Endothelial cell of umbilical vein (primary cell): ENCODE measurements around the gene PPP3CA. TPM values are rescaled to one million over a fixed set of nuclear protein-coding genes. Genes with fewer than 3 reads are reported as not detected.

ENCODE experiments used
- BruUV-seq: library from RNA; stranded (reverse); fragments of 400-500 nt; replicated peaks from 2 replicates; lab custom pipeline; 2021; lab: Mats Ljungman, UMichigan
- CTCF ChIA-PET: fragments of 300-600, 350-600 bp; sonication (Branson Sonifier 250); formaldehyde crosslinking; loops from one replicate; lab custom pipeline; 2021; ENCODE audit warnings: antibody characterized with exemption, inconsistent platforms; lab: Charles Lee
- POLR2A ChIA-PET: fragments of 300-600, 350-600 bp; sonication (Branson Sonifier 250); formaldehyde crosslinking; loops from one replicate; lab custom pipeline; 2021; ENCODE audit warnings: antibody characterized with exemption, inconsistent platforms; lab: Charles Lee
- DNase-seq: peaks from one replicate; pipeline ENCODE4 v3.0.0-alpha.2; 2011; ENCODE audit warnings: low read depth, low spot score
- FAIRE-seq: peaks from 2 replicates; lab custom pipeline; 2011; peaks lifted over from hg19 to GRCh38; lab: Jason Lieb, UNC
- H2AFZ ChIP-seq: 2 replicates; pipeline ENCODE4 v1.6.0; 2012; ENCODE audit warnings: low read depth, low read length, control low read depth, inconsistent platforms
- H3K27ac ChIP-seq: 2 replicates; pipeline ENCODE4 v1.5.1; 2011; ENCODE audit warnings: low read depth, mild to moderate bottlenecking, control low read depth, low read length, moderate library complexity; ENCODE audit not compliant: insufficient read depth
- H3K27me3 ChIP-seq, 2 experiments: 2 replicates each; pipeline versions ENCODE4 v1.6.0 to v1.6.1; 2011; ENCODE audit warnings: low read length in 2 of 2, mixed read lengths in 1 of 2; ENCODE audit not compliant: control insufficient read depth in 2 of 2, insufficient read depth in 2 of 2
- H3K36me3 ChIP-seq, 2 experiments: 2 replicates in 1 of 2; 3 replicates in 1 of 2; pipeline ENCODE4 v1.5.1; 2011; ENCODE audit warnings: low read length in 2 of 2, mild to moderate bottlenecking in 1 of 2, moderate library complexity in 1 of 2; ENCODE audit not compliant: control insufficient read depth in 2 of 2, insufficient read depth in 2 of 2; ENCODE audit errors: extremely low read depth in 1 of 2
- H3K4me1 ChIP-seq: 3 replicates; pipeline ENCODE4 v1.5.1; 2011; ENCODE audit warnings: mild to moderate bottlenecking, low read length; ENCODE audit not compliant: control insufficient read depth, insufficient read depth; ENCODE audit errors: extremely low read depth
- H3K4me2 ChIP-seq: 2 replicates; pipeline ENCODE4 v1.6.1; 2011; ENCODE audit warnings: low read length, control low read depth, mixed read lengths; ENCODE audit not compliant: insufficient read depth
- H3K4me3 ChIP-seq, 3 experiments: fragments of 200-600 bp in 1 of 3; sonication (generic), shearing (Covaris generic) in 1 of 3; replicated peaks in 1 of 3; 2 replicates each; pipeline ENCODE4 v1.5.1; 2011 to 2016; ENCODE audit warnings: control low read depth in 3 of 3, low read length in 3 of 3, mild to moderate bottlenecking in 2 of 3, inconsistent platforms in 1 of 3, low read depth in 1 of 3, moderate library complexity in 1 of 3; ENCODE audit not compliant: insufficient read depth in 1 of 3
- H3K79me2 ChIP-seq: 2 replicates; pipeline ENCODE4 v1.6.0; 2012; ENCODE audit warnings: low read length, inconsistent platforms; ENCODE audit not compliant: control insufficient read depth, insufficient read depth
- H3K9ac ChIP-seq: replicated peaks from 2 replicates; pipeline ENCODE3; 2011; ENCODE audit warnings: low read length, control low read depth; ENCODE audit not compliant: insufficient read depth; ENCODE audit errors: extremely low read depth
- H3K9me1 ChIP-seq: replicated peaks from 3 replicates; pipeline ENCODE4 v1.6.0; 2011; ENCODE audit warnings: mild to moderate bottlenecking, low read length; ENCODE audit not compliant: control insufficient read depth, insufficient read depth; ENCODE audit errors: extremely low read depth
- H3K9me3 ChIP-seq: replicated peaks from 2 replicates; pipeline ENCODE4 v1.5.1; 2012; ENCODE audit warnings: low read length, inconsistent platforms; ENCODE audit not compliant: control insufficient read depth, insufficient read depth
- H4K20me1 ChIP-seq: replicated peaks from 2 replicates; pipeline ENCODE3; 2011; ENCODE audit warnings: mild to moderate bottlenecking, low read length; ENCODE audit not compliant: control insufficient read depth, insufficient read depth; ENCODE audit errors: extremely low read depth
- CTCF ChIP-seq, 2 donors: IDR thresholded peaks; 1 replicate in 1 of 2; 2 replicates in 1 of 2; pipeline ENCODE4 v1.5.1; 2011; ENCODE audit warnings: low read length in 2 of 2, mild to moderate bottlenecking in 2 of 2, moderate library complexity in 2 of 2, control low read depth in 1 of 2, inconsistent platforms in 1 of 2, low read depth in 1 of 2; ENCODE audit not compliant: insufficient read depth in 1 of 2; ENCODE audit errors: extremely low read depth in 1 of 2
- EZH2 ChIP-seq: IDR thresholded peaks from 2 replicates; pipeline ENCODE4 v1.6.1; 2012; ENCODE audit warnings: borderline replicate concordance, low read depth, mild to moderate bottlenecking, moderate library complexity, low read length, inconsistent platforms; ENCODE audit not compliant: severe bottlenecking
- FOS ChIP-seq: IDR thresholded peaks from 2 replicates; pipeline ENCODE4 v1.6.1; 2011; ENCODE audit warnings: mild to moderate bottlenecking, low read length, moderate library complexity, borderline replicate concordance; ENCODE audit not compliant: insufficient read depth
- GATA2 ChIP-seq: IDR thresholded peaks from 2 replicates; pipeline ENCODE4 v1.7.0; 2011; ENCODE audit warnings: low read depth, mild to moderate bottlenecking, moderate library complexity, mixed read lengths, low read length; ENCODE audit not compliant: insufficient read length, insufficient read depth
- JUN ChIP-seq: IDR thresholded peaks from 2 replicates; pipeline ENCODE4 v1.6.1; 2011; ENCODE audit warnings: borderline replicate concordance, low read depth; ENCODE audit not compliant: insufficient read length, insufficient read depth
- MAX ChIP-seq: IDR thresholded peaks from 2 replicates; pipeline ENCODE4 v1.6.1; 2011; ENCODE audit not compliant: insufficient read depth, insufficient read length
- MYC ChIP-seq: IDR thresholded peaks from one replicate; pipeline ENCODE4 v1.6.1; 2011; ENCODE audit warnings: mild to moderate bottlenecking, low read depth, low read length
- POLR2A ChIP-seq: IDR thresholded peaks from 2 replicates; pipeline ENCODE4 v1.6.1; 2012; ENCODE audit warnings: low read depth, mild to moderate bottlenecking, control low read depth, low read length
- POLR2AphosphoS5 ChIP-seq: IDR thresholded peaks from 2 replicates; pipeline ENCODE4 v1.6.1; 2012; ENCODE audit warnings: low read depth, mild to moderate bottlenecking, control low read depth, low read length, moderate library complexity; ENCODE audit not compliant: insufficient read depth
- dilution Hi-C: fragments of 300-500 bp; cut with MboI; formaldehyde crosslinking; loops from one replicate; pipeline ENCODE4 v1.15.0; 2019; ENCODE audit warnings: low sequenced_read_pairs; ENCODE audit not compliant: extremely low pct_ligation_motif_present
- intact Hi-C: fragments of 100-400 bp; cut with micrococcal nuclease; formaldehyde crosslinking; loops from one replicate; pipeline ENCODE4 v1.10.0; 2022
- polyA plus RNA-seq, 4 experiments: library from polyadenylated mRNA; depleted of rRNA in 3 of 4; stranded (reverse) in 3 of 4; unstranded in 1 of 4; fragments of >200 nt; gene quantifications; 2 replicates each; pipeline versions ENCODE4 v1.2.1 to v1.2.3, GENCODE V29; 2011 to 2012; ENCODE audit warnings: missing spikeins in 1 of 4
- total RNA-seq: library from RNA; stranded (reverse); gene quantifications from 2 replicates; pipeline ENCODE4 v1.2.3, GENCODE V29; 2021

Gene PPP3CA
- total and polyA plus RNA-seq, 2 donors (not counting 3 experiments of a cell fraction or from before 2014, with no cell fraction given) = 7.0 to 43.3 TPM

- no peak overlapping the region for H3K4me3 ChIP-seq
- H3K27ac ChIP-seq = no peak overlapping the region
- DNase-seq (peak; percentile 49), FAIRE-seq (no peak)
- no peaks in the 10 kb centered on the region for H3K9me3 ChIP-seq
- intact Hi-C loops (no loop called here), dilution Hi-C loops (no loop called here)
- CTCF ChIA-PET = interaction anchor here (0.6 kb wide), 1 partner anchor 9 kb away, joined by 3 read pairs; no protein-coding TSS in a partner anchor
- H3K4me2 ChIP-seq = no peak overlapping the region
- no peaks in the 10 kb centered on the region for H3K36me3 ChIP-seq
- POLR2A ChIA-PET = no interaction called here
- no peaks in the 10 kb centered on the region for H3K79me2 ChIP-seq
- peaks cover 3% of the 10 kb centered on the region for H4K20me1 ChIP-seq
- no peaks in the 10 kb centered on the region for H3K9me1 ChIP-seq
- H3K4me1 ChIP-seq = peaks cover 8% of the 10 kb centered on the region
- no peaks in the 10 kb centered on the region for H3K27me3 ChIP-seq
- TF ChIP-seq POLR2A (no peak), CTCF (IDR thresholded peaks at IDR 0.05; ENCODE audit: extremely low read depth in 1 of 2, insufficient read depth in 1 of 2, low read depth in 1 of 2, low read length in 2 of 2) (no peak), MYC (no peak), GATA2 (no peak), MAX (no peak), EZH2 (no peak), POLR2AphosphoS5 (no peak), FOS (no peak), JUN (no peak)
- H2AFZ ChIP-seq = no peak overlapping the region
- no peak overlapping the region for H3K9ac ChIP-seq
- BruUV-seq = no TSS peak
These were observed 58.8 kb downstream of the PPP3CA start for GRCh38 chr4:101288365-101289145.
